Hepatocyte (in vitro differentiated cells): ENCODE results near the gene TOX2. TPM values are rescaled to one million over a fixed set of nuclear protein-coding genes. Genes with fewer than 3 reads are reported as not detected.

ENCODE experiments used
- DNase-seq: peaks from one replicate; pipeline ENCODE4 v3.0.0-alpha.2; 2016; ENCODE audit warnings: low spot score
- H2AFZ ChIP-seq: fragments of 200-600 bp; sonication (generic); 2 replicates; pipeline ENCODE4 v1.6.0; 2016; ENCODE audit warnings: antibody characterized with exemption, mild to moderate bottlenecking
- H3K27ac ChIP-seq: fragments of 200-600 bp; sonication (generic); 2 replicates; pipeline ENCODE4 v1.5.1; 2016; ENCODE audit warnings: mild to moderate bottlenecking
- H3K27me3 ChIP-seq: fragments of 200-600 bp; sonication (generic); 2 replicates; pipeline ENCODE4 v1.6.1; 2016
- H3K36me3 ChIP-seq: fragments of 200-600 bp; sonication (generic); replicated peaks from 2 replicates; pipeline ENCODE4 v1.5.1; 2016; ENCODE audit warnings: low read depth; ENCODE audit not compliant: insufficient read depth
- H3K4me1 ChIP-seq: fragments of 200-600 bp; sonication (generic); 2 replicates; pipeline ENCODE4 v1.5.1; 2016; ENCODE audit warnings: mild to moderate bottlenecking, moderate library complexity; ENCODE audit not compliant: insufficient read depth
- H3K4me2 ChIP-seq: fragments of 200-600 bp; sonication (generic); 2 replicates; pipeline ENCODE4 v1.6.0; 2016
- H3K4me3 ChIP-seq: fragments of 200-600 bp; sonication (generic); 2 replicates; pipeline ENCODE4 v1.5.1; 2016; ENCODE audit warnings: mild to moderate bottlenecking
- H3K79me2 ChIP-seq: fragments of 200-600 bp; sonication (generic); 2 replicates; pipeline ENCODE4 v1.6.0; 2017; ENCODE audit warnings: mild to moderate bottlenecking
- H3K9me2 ChIP-seq: fragments of 200-600 bp; sonication (generic); replicated peaks from 2 replicates; pipeline ENCODE4 v1.6.0; 2017; ENCODE audit warnings: mild to moderate bottlenecking; ENCODE audit not compliant: insufficient read depth
- H3K9me3 ChIP-seq: fragments of 200-600 bp; sonication (generic); 2 replicates; pipeline ENCODE4 v1.5.1; 2016; ENCODE audit warnings: low read depth, mild to moderate bottlenecking
- H4K20me1 ChIP-seq: fragments of 200-600 bp; sonication (generic); 2 replicates; pipeline ENCODE4 v1.6.0; 2016; ENCODE audit warnings: mild to moderate bottlenecking; ENCODE audit not compliant: insufficient read depth, poor library complexity, severe bottlenecking
- EZH2 ChIP-seq: fragments of 200-600 bp; sonication (generic); IDR thresholded peaks from 2 replicates; pipeline ENCODE4 v1.6.1; 2016; ENCODE audit warnings: antibody characterized with exemption, mild to moderate bottlenecking, borderline replicate concordance
- EZH2phosphoT487 ChIP-seq: fragments of 200-600 bp; sonication (generic); IDR thresholded peaks from one replicate; pipeline ENCODE4 v1.6.1; 2018; ENCODE audit warnings: antibody characterized with exemption, mild to moderate bottlenecking, low read depth, moderate library complexity; ENCODE audit not compliant: unreplicated experiment, severe bottlenecking
- WGBS: methylation state at CpG from one replicate; pipeline ENCODE4 v1.1.6; 2016; ENCODE audit warnings: low lambda C conversion rate; ENCODE audit errors: missing lambda C conversion rate; 5-methylcytosine and 5-hydroxymethylcytosine counted together
- polyA plus RNA-seq: library from polyadenylated mRNA; unstranded; fragments of >200 nt; fragmentation: Nextera tagmentation; extraction: Ambion mirVana; gene quantifications from 2 replicates; pipeline ENCODE4 v1.2.1, GENCODE V29; 2016
- total RNA-seq: library from RNA; depleted of rRNA; stranded (reverse); fragments of >200 nt; gene quantifications from 2 replicates; pipeline ENCODE4 v1.2.3, GENCODE V29; 2014
- TF ChIP-seq, protein P1 (sequence below): fragments of 200-600 bp; sonication (generic); IDR thresholded peaks from 2 replicates; pipeline ENCODE4 v1.5.1; 2016; ENCODE audit warnings: antibody characterized with exemption, mild to moderate bottlenecking; ENCODE audit not compliant: poor library complexity

Gene TOX2
- total and polyA plus RNA-seq, 2 experiments from 2014 or later, result 0.87 to 12.1 TPM

DNA sequence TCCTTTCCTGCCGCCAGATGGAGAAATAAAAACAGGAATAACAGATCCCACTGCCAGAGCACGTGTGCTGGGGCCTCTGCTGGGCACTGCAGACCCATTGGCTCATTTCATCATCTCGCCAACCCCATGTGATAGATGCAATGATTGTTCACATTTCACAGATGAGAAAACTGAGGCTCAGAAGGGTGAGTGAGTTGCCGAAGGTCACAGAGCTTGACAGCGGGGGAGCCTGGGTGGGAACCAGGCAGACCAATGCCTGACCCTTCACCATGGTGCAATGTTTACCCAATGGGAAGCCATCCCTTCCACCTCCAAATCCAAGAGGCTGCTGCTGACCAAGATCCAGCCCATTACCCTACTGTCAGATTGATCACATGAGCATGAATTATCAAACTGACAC is 167.2 kb downstream of the TOX2 start:
- H3K79me2 ChIP-seq, result no peaks in the 10 kb centered on the region
- no peak for DNase-seq
- 92% methylated on average over 5 of the region's 5 CpGs for WGBS
- no peaks in the 10 kb centered on the region for H3K9me3 ChIP-seq
- no peaks in the 10 kb centered on the region for H4K20me1 ChIP-seq
- H3K4me3 ChIP-seq, result no peak overlapping the region
- H3K36me3 ChIP-seq, result no peaks in the 10 kb centered on the region
- H3K27me3 ChIP-seq, result no peaks in the 10 kb centered on the region
- H3K4me1 ChIP-seq, result peaks cover 3% of the 10 kb centered on the region
- H2AFZ ChIP-seq, result no peak overlapping the region
- no peaks in the 10 kb centered on the region for H3K9me2 ChIP-seq
- TF ChIP-seq EZH2 (no peak), EZH2phosphoT487 (no peak)
- TF ChIP-seq, protein P1, sequence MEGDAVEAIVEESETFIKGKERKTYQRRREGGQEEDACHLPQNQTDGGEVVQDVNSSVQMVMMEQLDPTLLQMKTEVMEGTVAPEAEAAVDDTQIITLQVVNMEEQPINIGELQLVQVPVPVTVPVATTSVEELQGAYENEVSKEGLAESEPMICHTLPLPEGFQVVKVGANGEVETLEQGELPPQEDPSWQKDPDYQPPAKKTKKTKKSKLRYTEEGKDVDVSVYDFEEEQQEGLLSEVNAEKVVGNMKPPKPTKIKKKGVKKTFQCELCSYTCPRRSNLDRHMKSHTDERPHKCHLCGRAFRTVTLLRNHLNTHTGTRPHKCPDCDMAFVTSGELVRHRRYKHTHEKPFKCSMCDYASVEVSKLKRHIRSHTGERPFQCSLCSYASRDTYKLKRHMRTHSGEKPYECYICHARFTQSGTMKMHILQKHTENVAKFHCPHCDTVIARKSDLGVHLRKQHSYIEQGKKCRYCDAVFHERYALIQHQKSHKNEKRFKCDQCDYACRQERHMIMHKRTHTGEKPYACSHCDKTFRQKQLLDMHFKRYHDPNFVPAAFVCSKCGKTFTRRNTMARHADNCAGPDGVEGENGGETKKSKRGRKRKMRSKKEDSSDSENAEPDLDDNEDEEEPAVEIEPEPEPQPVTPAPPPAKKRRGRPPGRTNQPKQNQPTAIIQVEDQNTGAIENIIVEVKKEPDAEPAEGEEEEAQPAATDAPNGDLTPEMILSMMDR, result no peak
- H3K4me2 ChIP-seq, result no peak overlapping the region
- no peak overlapping the region for H3K27ac ChIP-seq

DNA sequence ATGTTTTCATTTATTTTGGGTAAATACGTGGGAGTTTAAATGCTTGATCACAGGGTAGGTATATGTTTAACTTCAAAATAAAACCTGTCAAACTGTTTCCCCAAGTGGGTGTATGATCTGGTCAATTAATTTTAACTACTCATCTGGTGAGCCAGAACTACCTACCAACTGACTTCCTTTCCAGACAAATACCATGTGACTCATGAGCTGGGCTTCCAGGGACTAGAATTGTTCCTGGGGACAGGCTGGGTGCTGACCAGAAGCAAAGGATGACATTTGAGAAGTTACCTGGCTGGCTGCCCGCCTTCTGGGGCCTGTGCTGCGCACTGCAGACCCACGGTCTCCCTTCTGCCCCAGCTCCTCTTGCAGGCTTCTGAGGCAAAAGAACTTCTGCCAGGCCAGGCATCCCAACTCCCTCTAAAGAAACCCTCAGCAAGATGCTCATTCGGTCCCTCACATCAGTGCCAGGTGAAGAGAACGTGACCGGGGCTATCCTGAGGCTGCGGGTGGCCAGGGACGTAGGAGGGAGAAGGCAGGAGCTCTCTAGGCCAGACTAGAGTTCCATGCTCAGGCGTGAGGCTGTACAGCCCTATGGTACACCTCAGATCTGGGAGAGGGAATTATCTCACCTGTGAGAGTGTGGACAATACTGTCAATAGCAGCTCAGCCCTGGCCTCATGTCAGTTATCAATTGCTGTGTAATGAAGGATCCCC is 168.7 kb downstream of the TOX2 start:
- no peaks in the 10 kb centered on the region for H3K27me3 ChIP-seq
- no peak overlapping the region for H2AFZ ChIP-seq
- no peaks in the 10 kb centered on the region for H4K20me1 ChIP-seq
- H3K4me2 ChIP-seq, result no peak overlapping the region
- H3K4me3 ChIP-seq, result no peak overlapping the region
- no peaks in the 10 kb centered on the region for H3K79me2 ChIP-seq
- peak; percentile 36 for DNase-seq
- no peaks in the 10 kb centered on the region for H3K36me3 ChIP-seq
- H3K4me1 ChIP-seq, result peaks cover 3% of the 10 kb centered on the region
- no peak for TF ChIP-seq EZH2
- TF ChIP-seq, protein P1, result no peak
- TF ChIP-seq EZH2phosphoT487, result no peak
- 73% methylated on average over 10 of the region's 10 CpGs for WGBS
- peak overlapping the region; percentile 47 for H3K27ac ChIP-seq
- no peaks in the 10 kb centered on the region for H3K9me3 ChIP-seq
- no peaks in the 10 kb centered on the region for H3K9me2 ChIP-seq

DNA sequence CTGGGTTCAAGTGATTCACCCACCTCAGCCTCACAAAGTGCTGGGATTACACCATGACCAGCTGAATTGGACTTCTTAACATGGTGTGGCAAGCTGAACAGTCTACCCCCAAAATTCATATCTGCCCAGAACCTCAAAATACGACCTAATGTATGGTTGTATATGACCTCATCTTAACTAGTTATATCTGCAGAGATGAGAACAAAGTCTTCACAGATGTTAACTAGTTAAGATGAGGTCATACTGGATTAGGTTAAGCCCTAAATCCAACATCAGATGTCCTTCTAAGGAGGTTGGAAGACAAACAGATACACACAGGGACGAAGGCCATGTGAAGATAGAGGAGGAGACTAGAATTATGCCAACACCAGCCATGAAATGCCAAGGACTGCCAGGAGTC is 169.8 kb downstream of the TOX2 start:
- no peak for TF ChIP-seq EZH2
- TF ChIP-seq EZH2phosphoT487, result no peak
- TF ChIP-seq, protein P1, result no peak

DNA sequence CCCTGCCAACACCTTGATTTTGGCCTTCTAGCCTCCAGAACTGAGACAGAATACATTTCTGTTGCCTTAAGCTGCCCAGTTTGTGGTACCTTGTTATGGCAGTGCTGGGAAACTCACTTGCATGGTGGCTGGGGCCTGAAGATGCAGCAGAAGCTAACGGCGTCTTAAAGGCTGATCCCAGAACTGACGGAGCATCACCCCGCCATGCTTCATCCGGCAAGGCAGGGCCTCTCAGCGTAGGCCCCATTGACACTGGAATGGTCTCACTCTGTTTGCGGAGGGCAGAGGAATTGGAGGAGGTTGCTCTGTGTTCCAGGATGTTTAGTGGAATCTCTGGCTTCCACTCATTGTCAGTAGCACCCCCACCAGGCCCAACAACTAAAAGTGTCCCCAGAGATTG is 170.2 kb downstream of the TOX2 start:
- no peak for DNase-seq
- no peak overlapping the region for H3K27ac ChIP-seq
- no peak overlapping the region for H2AFZ ChIP-seq
- H3K9me3 ChIP-seq, result no peaks in the 10 kb centered on the region
- no peaks in the 10 kb centered on the region for H3K9me2 ChIP-seq
- 96% methylated on average over 7 of the region's 7 CpGs for WGBS
- TF ChIP-seq, protein P1, result no peak
- no peak for TF ChIP-seq EZH2phosphoT487
- no peak for TF ChIP-seq EZH2
- no peak overlapping the region for H3K4me2 ChIP-seq
- H3K4me3 ChIP-seq, result no peak overlapping the region
- H3K4me1 ChIP-seq, result peaks cover 3% of the 10 kb centered on the region
- no peaks in the 10 kb centered on the region for H4K20me1 ChIP-seq
- H3K36me3 ChIP-seq, result no peaks in the 10 kb centered on the region
- no peaks in the 10 kb centered on the region for H3K79me2 ChIP-seq
- H3K27me3 ChIP-seq, result no peaks in the 10 kb centered on the region

More for the DNA sequence above, 169.8 kb downstream of the TOX2 start:
- H3K4me3 ChIP-seq, result no peak overlapping the region
- H3K27ac ChIP-seq, result no peak overlapping the region
- no peaks in the 10 kb centered on the region for H3K27me3 ChIP-seq
- no peak overlapping the region for H3K4me2 ChIP-seq
- WGBS, result 61% methylated on average over 2 of the region's 2 CpGs
- H3K4me1 ChIP-seq, result peaks cover 3% of the 10 kb centered on the region
- H3K79me2 ChIP-seq, result no peaks in the 10 kb centered on the region
- H4K20me1 ChIP-seq, result no peaks in the 10 kb centered on the region
- no peaks in the 10 kb centered on the region for H3K9me3 ChIP-seq
- no peaks in the 10 kb centered on the region for H3K36me3 ChIP-seq
- no peak for DNase-seq
- no peaks in the 10 kb centered on the region for H3K9me2 ChIP-seq
- H2AFZ ChIP-seq, result no peak overlapping the region
